ENCODE measurements around the gene ECPAS.
"Not testable (repeated sequence)": the region's sequence is repeated elsewhere in the genome, so short reads cannot be mapped to it uniquely, and the experiment has no call there.

ECPAS gene

GRCh38 chr9:111481885-111482636 is 2.1 kb downstream of the ECPAS start:
- intact Hi-C loops (cut with DNase I) = loop anchor here (5.0 kb wide), 1 partner anchor 70 kb away; no protein-coding TSS in a partner anchor

DNA sequence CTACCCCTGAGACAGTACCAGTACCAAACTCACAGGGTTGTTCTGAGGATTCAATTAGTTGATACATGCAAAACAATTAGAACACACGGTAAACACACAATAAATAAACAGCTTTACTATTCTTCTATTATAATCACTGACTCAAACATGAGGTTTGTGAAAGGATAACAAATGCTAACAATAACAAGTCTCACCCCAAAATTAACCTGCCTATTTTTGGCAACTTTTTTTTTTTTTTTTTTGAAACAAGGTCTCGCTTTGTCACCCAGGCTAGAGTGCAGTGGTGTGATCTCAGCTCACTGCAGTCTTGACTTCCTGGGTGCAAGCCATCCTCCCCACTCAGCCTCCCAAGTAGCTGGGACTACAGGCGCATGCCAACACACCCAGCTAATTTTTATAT is 6.5 kb downstream of the ECPAS start:
- intact Hi-C loops (cut with DNase I) = no loop called here
- no peak for DNase-seq

More at GRCh38 chr9:111481885-111482636, 2.1 kb downstream of the ECPAS start:
- DNase-seq = no peak

DNA sequence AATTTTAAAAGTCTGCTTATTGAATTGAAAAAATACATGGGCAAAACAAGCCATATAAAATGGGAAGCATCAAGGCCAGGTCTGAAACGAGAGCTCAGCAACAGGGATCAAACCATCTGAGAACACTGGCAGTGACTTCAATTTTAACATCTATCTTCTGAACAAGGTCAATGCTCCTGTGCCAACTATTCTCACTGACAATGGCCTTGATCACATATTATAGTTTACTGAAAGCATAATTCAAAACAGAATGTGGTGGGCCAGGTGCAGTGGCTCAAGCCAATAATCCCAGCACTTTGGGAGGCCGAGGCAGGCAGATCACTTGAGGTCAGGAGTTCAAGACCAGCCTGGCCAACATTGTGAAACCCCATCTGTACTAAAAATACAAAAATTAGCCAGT is 9.0 kb downstream of the ECPAS start:
- no peak for DNase-seq
- intact Hi-C loops (cut with DNase I) = no loop called here

DNA sequence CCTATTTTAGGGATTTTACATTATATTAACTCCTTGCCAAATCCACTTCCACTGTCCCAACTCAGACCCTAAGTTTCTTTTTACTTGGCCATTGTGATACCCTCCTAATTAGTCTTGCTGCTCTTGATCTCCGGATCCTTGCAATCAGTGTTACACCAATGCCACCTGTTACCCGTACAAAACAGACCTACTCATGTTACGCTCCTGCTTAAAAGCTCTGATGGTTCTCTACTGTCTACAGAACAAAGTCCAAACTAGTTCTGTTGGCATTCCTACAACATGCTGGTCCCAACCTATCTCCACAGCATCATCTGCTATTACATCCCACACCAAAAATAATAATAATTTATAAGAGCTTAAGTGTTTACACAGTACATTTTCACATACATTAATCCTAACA is 9.8 kb downstream of the ECPAS start:
- intact Hi-C loops (cut with DNase I) = no loop called here
- no peak for DNase-seq

GRCh38 chr9:111467778-111468367 is 16.3 kb downstream of the ECPAS start:
- intact Hi-C loops (cut with DNase I) = no loop called here
- DNase-seq = no peak

GRCh38 chr9:111463048-111463447 is 21.1 kb downstream of the ECPAS start:
- no peak for DNase-seq
- intact Hi-C loops (cut with DNase I) = no loop called here

- no peak for DNase-seq
- intact Hi-C loops (cut with DNase I) = no loop called here
Measured at GRCh38 chr9:111458139-111459009, 25.8 kb downstream of the ECPAS start.

DNA sequence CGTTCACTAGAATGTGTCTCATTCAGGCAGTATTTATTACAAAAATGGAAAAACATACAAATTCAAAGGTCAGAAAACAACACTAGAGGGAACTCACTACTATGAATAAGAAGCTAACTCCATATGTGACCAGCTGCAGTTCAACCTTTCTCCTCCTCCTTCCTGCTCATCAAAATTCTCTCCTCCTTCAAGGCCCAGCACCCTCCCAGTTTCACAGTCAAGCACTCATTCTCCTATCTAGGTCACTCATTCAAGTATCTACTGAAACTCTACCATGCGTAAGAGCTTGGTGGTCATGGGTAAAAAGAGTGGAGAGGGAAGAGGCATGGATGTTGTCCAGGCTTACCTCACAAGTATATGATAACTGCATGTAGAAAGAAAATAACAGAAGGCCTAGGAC is 27.7 kb downstream of the ECPAS start:
- no peak for DNase-seq
- intact Hi-C loops (cut with DNase I) = no loop called here

DNA sequence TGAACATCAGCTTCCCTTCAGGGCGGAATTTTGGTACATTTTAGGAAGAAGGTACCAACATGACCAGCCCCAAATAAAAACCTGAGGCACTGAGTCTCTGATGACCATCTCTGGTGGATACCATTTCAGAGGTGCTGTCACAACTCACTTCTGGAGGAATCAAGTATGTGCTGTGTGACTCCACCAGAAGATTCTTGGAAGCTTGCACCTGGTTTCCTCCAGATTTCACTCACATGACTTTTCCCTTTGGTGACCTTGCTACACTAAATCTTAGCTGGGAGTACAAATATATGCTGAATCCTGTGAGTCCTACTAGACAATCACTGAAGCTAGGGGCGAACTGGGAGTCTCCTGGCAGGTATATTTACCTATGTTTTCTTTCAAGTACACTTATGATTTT is 28.5 kb downstream of the ECPAS start:
- intact Hi-C loops (cut with DNase I) = no loop called here
- DNase-seq = no peak

DNA sequence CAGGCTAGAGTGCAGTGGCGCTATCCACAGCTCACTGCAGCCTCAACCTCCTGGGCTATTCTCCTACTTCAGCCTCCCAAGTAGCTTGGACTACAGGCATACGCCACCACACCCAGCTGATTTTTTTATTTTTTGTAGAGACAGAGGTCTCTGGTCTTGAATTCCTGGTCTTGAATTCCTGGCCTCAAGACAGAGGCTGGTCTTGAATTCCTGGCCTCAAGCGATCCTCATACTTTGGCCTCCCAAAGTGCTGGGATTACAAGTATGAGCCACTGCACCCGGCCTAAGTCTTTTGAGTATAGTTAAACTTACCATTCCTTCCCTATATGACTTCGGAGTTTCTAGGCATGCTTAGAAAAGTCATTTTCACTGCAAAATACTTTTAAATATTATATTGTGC is 29.4 kb downstream of the ECPAS start:
- DNase-seq = no peak
- intact Hi-C loops (cut with DNase I) = no loop called here

DNA sequence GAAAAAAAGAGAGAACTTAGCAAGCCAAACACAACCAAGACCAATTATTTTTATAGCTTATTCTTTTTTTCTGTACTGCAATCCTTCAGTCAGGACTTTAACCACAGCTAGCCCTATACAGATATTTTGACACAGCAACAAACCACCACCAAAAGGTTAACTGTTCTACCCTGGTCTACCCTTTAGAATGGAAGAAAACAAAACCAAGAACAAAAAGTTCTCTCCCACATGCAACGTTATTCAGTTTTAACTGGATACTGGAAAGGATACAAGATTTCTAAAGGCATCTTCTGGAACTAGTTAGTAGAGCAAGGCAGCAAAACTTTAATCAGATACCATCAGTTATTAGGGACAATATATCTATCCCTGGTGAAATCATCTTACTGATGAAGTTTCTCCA is 32.6 kb downstream of the ECPAS start:
- DNase-seq = no peak
- intact Hi-C loops (cut with DNase I) = no loop called here

- intact Hi-C loops (cut with DNase I) = no loop called here
- no peak for DNase-seq
Measured at GRCh38 chr9:111450124-111450523, 34.1 kb downstream of the ECPAS start.

DNA sequence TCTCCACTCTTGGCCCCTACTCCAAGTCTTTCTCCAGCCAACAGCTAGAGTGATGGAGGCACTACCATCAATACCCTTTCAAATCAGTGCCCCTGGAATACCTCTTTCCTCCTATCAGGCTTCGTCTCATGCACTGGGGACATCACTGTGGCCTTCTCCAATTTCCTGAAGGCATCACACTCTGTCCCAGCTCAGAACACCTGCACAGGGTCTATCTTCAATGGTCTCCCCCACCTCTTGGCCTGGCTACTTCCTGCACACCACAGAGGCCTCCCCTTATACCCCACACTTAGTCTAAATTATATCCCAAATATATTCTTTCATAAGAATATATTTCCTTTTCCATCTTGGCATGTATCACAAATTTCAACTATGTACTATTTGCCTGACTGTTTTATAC is 34.5 kb downstream of the ECPAS start:
- intact Hi-C loops (cut with DNase I) = no loop called here
- no peak for DNase-seq

- intact Hi-C loops (cut with DNase I); DNase-seq: not testable (repeated sequence)
Measured at GRCh38 chr9:111445799-111446198, 38.4 kb downstream of the ECPAS start.

- no peak for DNase-seq
- intact Hi-C loops (cut with DNase I) = no loop called here
Measured at GRCh38 chr9:111443454-111443853, 40.7 kb downstream of the ECPAS start.

DNA sequence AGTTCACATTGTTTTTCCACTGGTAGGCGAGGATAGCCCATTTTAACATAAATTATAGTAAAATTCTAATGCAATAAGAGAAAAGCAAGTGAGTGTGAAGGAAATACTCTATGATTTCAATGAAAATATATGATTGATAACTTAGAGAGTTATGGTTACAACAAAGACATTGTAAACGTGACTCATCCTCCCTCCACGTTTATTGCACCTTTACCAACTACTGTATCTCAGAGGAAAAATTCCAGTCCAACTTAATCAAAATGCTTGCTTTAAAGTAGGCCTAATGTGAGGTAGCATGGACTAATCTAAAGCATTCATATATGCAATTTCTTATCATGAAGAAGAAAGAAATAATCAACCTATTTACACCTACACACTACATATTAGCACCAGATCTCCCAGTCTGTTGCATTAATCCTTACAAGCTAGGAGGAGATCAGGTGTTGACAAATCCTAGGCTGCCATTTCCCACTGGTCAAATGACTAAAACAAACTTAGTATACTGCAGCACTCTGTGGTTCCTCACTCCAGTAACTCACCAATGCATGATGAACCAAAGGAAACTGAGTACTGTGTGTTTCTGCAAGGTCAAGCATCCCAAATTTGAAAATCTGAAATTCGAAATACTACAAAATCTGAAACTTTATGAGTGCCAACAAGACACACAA is 41.7 kb downstream of the ECPAS start:
- intact Hi-C loops (cut with DNase I) = no loop called here
- DNase-seq = no peak

DNA sequence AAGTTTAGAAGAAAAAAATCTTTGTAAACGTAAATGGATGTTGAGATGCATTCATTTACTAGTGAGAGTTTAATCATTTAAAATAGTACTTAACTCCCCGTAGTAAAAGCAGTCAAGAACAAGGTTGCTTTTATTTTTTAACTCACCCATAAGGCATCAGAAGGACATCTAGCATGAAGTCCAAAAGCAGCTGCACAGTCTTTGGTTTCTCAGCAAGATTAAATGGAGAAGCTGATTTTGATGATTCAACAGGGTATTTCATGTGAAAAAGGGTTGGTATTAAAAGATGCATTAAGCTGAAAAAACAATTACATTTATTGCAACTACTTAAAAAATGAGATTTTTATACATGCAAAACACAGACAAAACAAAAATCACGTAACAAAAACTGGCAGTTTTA is 44.0 kb downstream of the ECPAS start:
- intact Hi-C loops (cut with DNase I) = no loop called here
- DNase-seq = no peak

DNA sequence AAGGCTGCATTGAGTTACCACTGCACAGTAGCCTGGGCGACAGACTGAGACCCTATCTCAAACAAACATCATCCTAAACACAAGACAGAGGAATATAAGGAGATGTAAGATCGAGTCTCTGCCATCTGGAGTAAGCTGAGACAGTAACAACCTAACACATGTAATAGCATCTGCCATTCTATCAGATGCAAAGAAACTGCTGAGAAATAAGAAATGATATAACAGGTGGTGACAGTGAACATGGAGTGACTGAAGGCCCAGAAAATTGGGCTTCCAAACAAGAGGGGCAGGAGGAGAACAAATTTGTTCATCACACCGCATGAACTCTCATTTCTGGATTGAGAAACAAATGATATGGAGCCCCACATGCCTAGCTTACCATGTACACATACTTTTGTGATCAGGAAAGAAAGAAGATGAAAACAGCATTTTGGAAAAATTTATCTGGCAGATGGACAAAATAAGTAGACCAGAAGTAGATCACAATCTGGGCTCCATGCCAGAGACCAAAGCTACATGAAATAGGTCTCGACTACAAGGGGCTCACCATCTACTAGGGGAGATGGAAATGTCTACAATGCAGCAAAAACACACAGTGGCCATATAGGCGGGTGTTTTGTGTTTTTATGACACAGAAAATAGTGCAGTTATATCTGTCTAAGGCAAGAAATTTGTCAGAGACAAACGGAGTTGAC is 45.5 kb downstream of the ECPAS start:
- no peak for DNase-seq
- intact Hi-C loops (cut with DNase I) = no loop called here

- DNase-seq = no peak
- intact Hi-C loops (cut with DNase I) = no loop called here
Measured at GRCh38 chr9:111436571-111436970, 47.6 kb downstream of the ECPAS start.

DNA sequence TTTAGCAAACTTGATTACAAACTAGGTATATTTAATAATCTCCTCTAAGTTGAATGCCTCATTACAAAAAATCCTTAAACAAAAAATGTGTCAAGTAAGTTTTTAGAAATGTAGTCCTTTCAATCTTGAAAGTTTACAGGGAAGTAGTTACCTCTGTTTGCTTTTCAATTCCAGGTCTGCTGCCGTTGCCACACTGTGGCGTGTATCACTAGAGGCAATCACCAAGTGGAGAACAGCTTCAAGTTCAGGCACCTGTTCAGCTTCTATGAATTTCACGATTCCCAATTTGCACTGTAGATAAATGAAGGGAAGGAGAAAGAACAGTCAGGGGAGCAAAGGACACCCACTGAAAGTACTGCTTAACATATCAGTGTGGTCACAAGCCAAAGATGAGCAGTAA is 51.1 kb downstream of the ECPAS start:
- no peak for DNase-seq
- intact Hi-C loops (cut with DNase I) = no loop called here

Data from posterior cingulate gyrus (tissue), 11 donors.